Tibial nerve (tissue), 4 donors: ENCODE results near the gene APLP2.
"Not testable (repeated sequence)": the region's sequence is repeated elsewhere in the genome, so short reads cannot be mapped to it uniquely, and the experiment has no call there.

Source experiments
- CTCF ChIP-seq, 5 experiments: fragments of 200-600 bp in 3 of 5; fragments of 450-650 bp in 2 of 5; sonication (generic) in 3 of 5; IDR thresholded peaks; one replicate each; pipeline ENCODE4 v1.5.1; 2016 to 2019; ENCODE audit warnings: antibody characterized with exemption in 5 of 5, mild to moderate bottlenecking in 3 of 5, moderate library complexity in 2 of 5
- EP300 ChIP-seq, 2 donors: sonication (generic); formaldehyde crosslinking; IDR thresholded peaks; one replicate each; pipeline ENCODE4 v1.6.1; 2017; ENCODE audit warnings: antibody characterized with exemption in 2 of 2, mild to moderate bottlenecking in 1 of 2
- POLR2A ChIP-seq, 2 donors: fragments of 450-650 bp; IDR thresholded peaks; one replicate each; pipeline ENCODE4 v1.6.1; 2017; ENCODE audit warnings: antibody characterized with exemption in 2 of 2, mild to moderate bottlenecking in 2 of 2, moderate library complexity in 2 of 2

- not testable (repeated sequence) for TF ChIP-seq CTCF, POLR2A, EP300 (IDR thresholded peaks at IDR 0.05)
These were observed 48.1 kb upstream of the APLP2 start for GRCh38 chr11:130021606-130022005.
